SU-DHL-6 (cell line): ENCODE measurements around the gene GABRR1.

Source experiments
- H2AFZ ChIP-seq: fragments of 200-600 bp; sonication (generic); 2 replicates; pipeline ENCODE4 v1.6.1; 2014; ENCODE audit warnings: low read depth, mild to moderate bottlenecking, moderate library complexity, mixed read lengths, antibody characterized with exemption, low read length; ENCODE audit not compliant: severe bottlenecking
- H3F3A ChIP-seq: fragments of 200-600 bp; shearing (Covaris generic); 2 replicates; pipeline ENCODE4 v1.6.0; 2016; ENCODE audit warnings: antibody characterized with exemption, mild to moderate bottlenecking; ENCODE audit not compliant: insufficient read depth
- H3K27ac ChIP-seq: fragments of 200-600 bp; sonication (generic); 2 replicates; pipeline ENCODE4 v1.5.1; 2016; ENCODE audit warnings: low read depth, mild to moderate bottlenecking, low read length, moderate library complexity, mixed read lengths
- H3K27me3 ChIP-seq: fragments of 200-600 bp; sonication (generic), shearing (Covaris generic); 2 replicates; pipeline ENCODE4 v1.6.0; 2014; ENCODE audit warnings: mild to moderate bottlenecking, low read length
- H3K36me3 ChIP-seq: fragments of 200-600 bp; sonication (generic); 2 replicates; pipeline ENCODE4 v1.6.1; 2014; ENCODE audit warnings: mild to moderate bottlenecking, low read length, mixed read lengths
- H3K4me2 ChIP-seq: fragments of 300-600, 200-600 bp; shearing (Covaris generic), sonication (generic); 2 replicates; pipeline ENCODE4 v1.6.0; 2014; ENCODE audit warnings: low read length, low read depth, mild to moderate bottlenecking; ENCODE audit not compliant: poor library complexity, severe bottlenecking
- H3K4me3 ChIP-seq: fragments of 200-600 bp; sonication (generic); 2 replicates; pipeline ENCODE4 v1.5.1; 2014; ENCODE audit warnings: antibody characterized with exemption, low read length, mild to moderate bottlenecking, mixed read lengths; ENCODE audit not compliant: insufficient read depth, poor library complexity, severe bottlenecking
- H3K79me2 ChIP-seq: fragments of 200-600 bp; sonication (generic); 2 replicates; pipeline ENCODE4 v1.6.1; 2014; ENCODE audit warnings: mild to moderate bottlenecking, low read length, moderate library complexity; ENCODE audit not compliant: insufficient read depth
- H3K9ac ChIP-seq: fragments of 200-600 bp; sonication (generic); 2 replicates; pipeline ENCODE4 v1.7.0; 2014; ENCODE audit warnings: mild to moderate bottlenecking, low read length
- H3K9me2 ChIP-seq: fragments of 200-600 bp; sonication (generic); replicated peaks from 2 replicates; pipeline ENCODE4 v1.6.1; 2014; ENCODE audit warnings: low read length; ENCODE audit not compliant: insufficient read depth
- H3K9me3 ChIP-seq: fragments of 200-600 bp; sonication (generic); 2 replicates; pipeline ENCODE4 v1.6.1; 2014; ENCODE audit warnings: low read length, mixed read lengths; ENCODE audit not compliant: insufficient read depth
- H4K20me1 ChIP-seq: fragments of 200-600 bp; sonication (generic); 2 replicates; pipeline ENCODE4 v1.6.1; 2014; ENCODE audit warnings: low read depth, mild to moderate bottlenecking, antibody characterized with exemption, low read length, moderate library complexity, mixed read lengths
- EZH2phosphoT487 ChIP-seq: fragments of 200-600 bp; sonication (generic), shearing (Covaris generic); conservative IDR thresholded peaks from 2 replicates; pipeline ENCODE4 v1.6.1; 2018; ENCODE audit warnings: mild to moderate bottlenecking, antibody characterized with exemption, low read length, moderate library complexity, mixed read lengths
- TF ChIP-seq, protein P1 (sequence below): fragments of 200-600 bp; sonication (generic); IDR thresholded peaks from one replicate; pipeline ENCODE4 v1.5.1; 2017; ENCODE audit warnings: antibody characterized with exemption, mild to moderate bottlenecking, low read length, moderate library complexity; ENCODE audit not compliant: insufficient read depth, poor library complexity, severe bottlenecking

GABRR1 gene

GRCh38 chr6:89198235-89198634, 18.9 kb downstream of the GABRR1 start:
- Histone ChIP-seq H3K79me2 (no peaks in the 10 kb centered on the region), H2AFZ (no peak overlapping the region), H3K27ac (no peak overlapping the region), H3K27me3 (no peaks in the 10 kb centered on the region), H3K4me2 (no peak overlapping the region), H3K9me2 (no peaks in the 10 kb centered on the region), H3K36me3 (no peaks in the 10 kb centered on the region), H3K4me3 (no peak overlapping the region), H3K9ac (no peak overlapping the region), H3F3A (no peaks in the 10 kb centered on the region), H3K9me3 (peaks cover 15% of the 10 kb centered on the region; the same call in 1 of the 2 replicates), H4K20me1 (no peaks in the 10 kb centered on the region)
- TF ChIP-seq, protein P1, sequence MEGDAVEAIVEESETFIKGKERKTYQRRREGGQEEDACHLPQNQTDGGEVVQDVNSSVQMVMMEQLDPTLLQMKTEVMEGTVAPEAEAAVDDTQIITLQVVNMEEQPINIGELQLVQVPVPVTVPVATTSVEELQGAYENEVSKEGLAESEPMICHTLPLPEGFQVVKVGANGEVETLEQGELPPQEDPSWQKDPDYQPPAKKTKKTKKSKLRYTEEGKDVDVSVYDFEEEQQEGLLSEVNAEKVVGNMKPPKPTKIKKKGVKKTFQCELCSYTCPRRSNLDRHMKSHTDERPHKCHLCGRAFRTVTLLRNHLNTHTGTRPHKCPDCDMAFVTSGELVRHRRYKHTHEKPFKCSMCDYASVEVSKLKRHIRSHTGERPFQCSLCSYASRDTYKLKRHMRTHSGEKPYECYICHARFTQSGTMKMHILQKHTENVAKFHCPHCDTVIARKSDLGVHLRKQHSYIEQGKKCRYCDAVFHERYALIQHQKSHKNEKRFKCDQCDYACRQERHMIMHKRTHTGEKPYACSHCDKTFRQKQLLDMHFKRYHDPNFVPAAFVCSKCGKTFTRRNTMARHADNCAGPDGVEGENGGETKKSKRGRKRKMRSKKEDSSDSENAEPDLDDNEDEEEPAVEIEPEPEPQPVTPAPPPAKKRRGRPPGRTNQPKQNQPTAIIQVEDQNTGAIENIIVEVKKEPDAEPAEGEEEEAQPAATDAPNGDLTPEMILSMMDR: no peak
- TF ChIP-seq EZH2phosphoT487: no peak

DNA sequence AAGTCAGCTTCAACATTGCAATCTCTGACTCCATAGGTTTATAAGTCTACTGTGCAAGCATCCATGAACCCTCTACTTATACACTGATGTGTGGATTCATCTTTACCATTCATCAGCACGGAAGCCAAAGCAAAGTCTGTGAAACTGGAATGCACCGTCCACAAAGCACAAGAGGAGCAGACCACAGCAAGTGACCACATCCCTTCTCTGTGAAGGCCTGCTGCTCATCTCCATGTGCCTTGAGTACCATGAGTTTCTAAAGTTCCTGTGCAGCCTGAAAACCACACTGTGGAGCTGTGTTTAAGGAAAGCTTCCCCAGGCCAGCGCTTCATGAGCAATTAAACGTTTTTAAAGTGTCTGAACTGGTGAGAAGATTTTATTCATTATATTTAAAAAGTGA, 20.0 kb downstream of the GABRR1 start:
- no peaks in the 10 kb centered on the region for H3F3A ChIP-seq
- no peak overlapping the region for H3K9ac ChIP-seq
- H3K27me3 ChIP-seq: no peaks in the 10 kb centered on the region
- H3K36me3 ChIP-seq: no peaks in the 10 kb centered on the region
- H3K79me2 ChIP-seq: no peaks in the 10 kb centered on the region
- H3K9me2 ChIP-seq: no peaks in the 10 kb centered on the region
- H3K27ac ChIP-seq: no peak overlapping the region
- no peak for TF ChIP-seq EZH2phosphoT487
- TF ChIP-seq, protein P1: no peak
- H3K9me3 ChIP-seq: peaks cover 15% of the 10 kb centered on the region; the same call in 1 of the 2 replicates
- no peaks in the 10 kb centered on the region for H4K20me1 ChIP-seq
- H2AFZ ChIP-seq: no peak overlapping the region
- H3K4me2 ChIP-seq: no peak overlapping the region
- no peak overlapping the region for H3K4me3 ChIP-seq

GRCh38 chr6:89194559-89194958, 22.6 kb downstream of the GABRR1 start:
- Histone ChIP-seq H3K9ac (no peak overlapping the region), H3K4me3 (no peak overlapping the region), H3K36me3 (no peaks in the 10 kb centered on the region), H3K9me3 (peaks cover 15% of the 10 kb centered on the region; the same call in 1 of the 2 replicates), H3K9me2 (no peaks in the 10 kb centered on the region), H3K79me2 (no peaks in the 10 kb centered on the region), H4K20me1 (no peaks in the 10 kb centered on the region), H3F3A (no peaks in the 10 kb centered on the region), H2AFZ (no peak overlapping the region), H3K27ac (no peak overlapping the region), H3K27me3 (no peaks in the 10 kb centered on the region; the same call in 1 of the 2 replicates), H3K4me2 (no peak overlapping the region)
- TF ChIP-seq, protein P1: no peak
- no peak for TF ChIP-seq EZH2phosphoT487

DNA sequence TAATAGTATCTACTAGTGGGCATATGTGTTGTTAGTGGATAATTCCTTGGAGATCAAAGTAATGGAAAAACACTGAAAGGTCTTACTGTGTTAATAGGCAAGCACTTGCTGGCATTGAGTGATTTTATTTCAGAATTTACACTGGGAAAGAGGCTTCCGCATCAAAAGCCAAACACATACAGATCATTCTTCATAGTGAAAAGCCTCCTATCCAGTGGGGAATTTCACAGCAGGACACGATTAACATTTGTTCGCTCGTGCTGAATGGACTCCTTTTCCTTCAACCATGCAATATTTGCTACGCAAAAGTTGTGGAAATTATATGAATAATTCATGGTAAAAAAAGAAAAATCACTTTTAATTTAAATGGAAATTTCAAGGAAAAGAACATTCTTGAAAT, 26.4 kb downstream of the GABRR1 start:
- H3K4me3 ChIP-seq: no peak overlapping the region
- H3K79me2 ChIP-seq: no peaks in the 10 kb centered on the region
- H3K27me3 ChIP-seq: no peaks in the 10 kb centered on the region; the same call in 1 of the 2 replicates
- H3F3A ChIP-seq: no peaks in the 10 kb centered on the region
- no peaks in the 10 kb centered on the region for H4K20me1 ChIP-seq
- H3K9me3 ChIP-seq: peaks cover 15% of the 10 kb centered on the region; the same call in 1 of the 2 replicates
- H3K36me3 ChIP-seq: no peaks in the 10 kb centered on the region
- H3K27ac ChIP-seq: no peak overlapping the region
- H3K9me2 ChIP-seq: no peaks in the 10 kb centered on the region
- H3K9ac ChIP-seq: no peak overlapping the region
- H3K4me2 ChIP-seq: no peak overlapping the region
- no peak for TF ChIP-seq EZH2phosphoT487
- TF ChIP-seq, protein P1: no peak
- H2AFZ ChIP-seq: no peak overlapping the region
